K562 (cell line): ENCODE results near the gene TMED10. TPM values are rescaled to one million over a fixed set of nuclear protein-coding genes. Genes with fewer than 3 reads are reported as not detected.
A peak's percentile ranks its signal among the peaks of the same experiment; 100 is the strongest.

Source experiments
- MTA1 ChIP-seq: fragments of 450-650 bp; IDR thresholded peaks from 2 replicates; pipeline ENCODE4 v1.6.1; 2017; ENCODE audit warnings: borderline replicate concordance
- NFIX ChIP-seq: fragments of 250-450 bp; sonication (Bioruptor Pico); IDR thresholded peaks from 2 replicates; pipeline ENCODE4 v1.4.0; 2020; ENCODE audit warnings: low read depth, mild to moderate bottlenecking, moderate library complexity
- NR2C2 ChIP-seq, 2 experiments: fragments of 200-800 bp in 1 of 2; sonication (Bioruptor generic) in 1 of 2; sonication (generic) in 1 of 2; formaldehyde crosslinking in 1 of 2; IDR thresholded peaks; 2 replicates each; pipeline versions ENCODE4 v1.6.1 to v1.8.0; 2016 to 2022; ENCODE audit warnings: mild to moderate bottlenecking in 1 of 2, missing compliant biosample characterization in 1 of 2, missing genetic modification characterization in 1 of 2, missing genetic modification reagents in 1 of 2
- ZBTB1 ChIP-seq: sonication (generic); formaldehyde crosslinking; IDR thresholded peaks from 2 replicates; pipeline ENCODE4 v1.8.1; 2023; ENCODE audit warnings: missing genetic modification reagents, low read depth, mild to moderate bottlenecking, borderline replicate concordance
- ZBTB33 ChIP-seq: sonication (generic); formaldehyde crosslinking; IDR thresholded peaks from 2 replicates; pipeline ENCODE4 v1.8.1; 2023; ENCODE audit warnings: mild to moderate bottlenecking, missing genetic modification reagents
- ZBTB34 ChIP-seq: fragments of 250-450 bp; sonication (Bioruptor Pico); IDR thresholded peaks from 2 replicates; pipeline ENCODE4 v1.8.0; 2021; ENCODE audit warnings: mild to moderate bottlenecking, moderate library complexity
- polyA plus RNA-seq, 8 experiments: library from polyadenylated mRNA; depleted of rRNA in 4 of 8; stranded (reverse) in 5 of 8; unstranded in 3 of 8; fragments of >200 nt; fragmentation: Nextera tagmentation in 2 of 8; fragmentation: Illumina TruSeq in 1 of 8; extraction: Ambion mirVana in 2 of 8; extraction: Trizol in 1 of 8; gene quantifications; 2 replicates each; pipeline versions ENCODE4 v1.2.1 to v1.2.3, GENCODE V29; 2011 to 2014; ENCODE audit warnings: inconsistent platforms in 1 of 8, missing spikeins in 1 of 8
- total RNA-seq, 7 experiments: library from RNA; depleted of rRNA in 6 of 7; stranded (reverse); fragments of >200 nt in 6 of 7; fragmentation: Illumina TruSeq in 2 of 7; extraction: Trizol in 2 of 7; gene quantifications; 2 replicates each; pipeline versions ENCODE4 v1.2.1 to v1.2.3, GENCODE V29; 2011 to 2021; ENCODE audit warnings: low replicate concordance in 1 of 7

Gene TMED10
- total and polyA plus RNA-seq, 9 of the 15 experiments (the other 6 are each of a cell fraction or from before 2014, with no cell fraction given), result 62.2 to 233 (median 124) TPM

GRCh38 chr14:75176142-75176820 is at the start of gene TMED10 (continued):
- TF ChIP-seq NR2C2 (CRISPR knock-in tag; IDR thresholded peaks at IDR 0.05) (peak; percentile 99), NR2C2 (tag; IDR thresholded peaks at IDR 0.05) (peak; percentile 100), NFIX (CRISPR knock-in tag) (no peak), ZBTB33 (CRISPR knock-in tag) (0 out of 2 replicates have a peak, but pooled peaks have one; percentile 44), MTA1 (peak; percentile 47; the same call in 1 of the 2 replicates), ZBTB1 (CRISPR knock-in tag) (no peak), ZBTB34 (CRISPR knock-in tag) (no peak)
